GM12873 (cell line): ENCODE measurements around the gene GTF2F2.

ENCODE experiments used
- CTCF ChIP-seq: IDR thresholded peaks from 2 replicates; pipeline ENCODE4 v1.5.1; 2012; ENCODE audit warnings: low read depth, mild to moderate bottlenecking, moderate library complexity, low read length, control low read depth; ENCODE audit not compliant: insufficient read depth; ENCODE audit errors: missing control alignments

GTF2F2 gene

DNA sequence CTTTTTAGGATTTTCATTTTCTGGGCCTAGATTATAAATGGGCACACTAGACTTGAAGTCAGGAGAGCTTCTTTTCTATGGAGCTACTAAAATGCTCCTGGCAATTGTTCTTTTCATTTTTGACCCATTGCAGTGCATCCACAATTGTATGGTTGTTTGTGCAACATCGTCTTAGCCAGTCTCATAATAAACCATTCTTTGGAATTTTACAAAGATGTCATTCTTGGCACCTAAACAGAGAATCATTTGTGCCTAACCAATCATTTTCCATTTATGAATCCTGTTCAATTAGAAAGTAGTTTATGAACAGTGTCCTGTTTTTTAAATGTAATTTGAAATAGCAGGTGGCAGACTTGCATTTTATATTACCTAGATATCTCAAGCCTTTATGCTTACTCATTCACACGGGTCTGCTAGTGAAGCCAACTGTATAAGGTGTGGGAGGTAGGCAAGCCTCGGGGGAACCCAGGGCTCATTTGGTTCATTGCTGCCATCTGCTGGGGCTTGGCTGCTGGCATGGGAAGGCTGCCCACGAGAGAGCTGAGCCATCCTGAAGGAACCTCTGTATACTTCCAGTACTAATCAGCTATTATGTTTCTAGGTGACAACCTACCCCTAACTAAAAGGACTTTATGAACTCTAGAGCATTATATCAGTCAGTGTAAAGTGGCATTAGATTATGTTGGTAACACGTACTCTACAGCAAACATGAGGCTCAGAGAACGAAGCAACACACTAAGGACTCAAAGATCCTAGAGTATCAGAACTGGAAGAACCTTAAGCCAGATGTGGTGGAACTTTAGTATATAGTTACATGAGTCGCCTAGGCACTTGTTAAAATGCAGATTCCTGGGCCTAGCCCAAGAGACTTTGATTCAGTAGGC, 160.7 kb downstream of the GTF2F2 start:
- TF ChIP-seq CTCF = peak; percentile 79

GRCh38 chr13:45282994-45283393, 162.7 kb downstream of the GTF2F2 start:
- no peak for TF ChIP-seq CTCF

DNA sequence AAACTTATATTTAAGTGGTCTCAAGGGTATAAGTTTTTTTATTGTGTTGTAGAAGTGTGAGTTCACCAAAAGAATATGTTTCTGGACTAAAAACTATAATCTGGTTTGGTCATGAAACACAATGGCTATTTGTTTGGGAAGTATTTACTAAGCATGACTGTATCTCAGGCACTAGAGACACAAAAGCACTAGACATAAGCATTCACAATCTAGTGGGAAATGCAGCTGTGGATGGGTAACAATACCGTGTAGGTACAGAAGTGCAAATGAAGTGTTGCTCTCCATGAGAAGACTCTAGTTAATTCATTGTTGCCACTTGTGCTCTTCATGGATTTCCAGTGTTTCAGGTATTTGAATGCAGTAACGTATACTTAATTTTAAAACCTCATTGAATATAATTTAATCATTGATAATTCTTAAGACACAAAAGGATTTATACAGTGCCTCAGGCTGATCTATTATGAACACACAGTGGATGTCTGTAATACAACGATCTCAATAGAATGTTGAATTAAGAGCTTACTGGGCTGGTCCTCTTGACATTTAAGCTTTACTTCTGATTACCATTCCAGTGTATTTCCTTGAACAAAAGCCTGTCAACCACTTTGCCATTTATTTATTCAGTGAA, 169.7 kb downstream of the GTF2F2 start:
- TF ChIP-seq CTCF = no peak

GRCh38 chr13:45292176-45292575, 171.9 kb downstream of the GTF2F2 start:
- TF ChIP-seq CTCF = no peak

DNA sequence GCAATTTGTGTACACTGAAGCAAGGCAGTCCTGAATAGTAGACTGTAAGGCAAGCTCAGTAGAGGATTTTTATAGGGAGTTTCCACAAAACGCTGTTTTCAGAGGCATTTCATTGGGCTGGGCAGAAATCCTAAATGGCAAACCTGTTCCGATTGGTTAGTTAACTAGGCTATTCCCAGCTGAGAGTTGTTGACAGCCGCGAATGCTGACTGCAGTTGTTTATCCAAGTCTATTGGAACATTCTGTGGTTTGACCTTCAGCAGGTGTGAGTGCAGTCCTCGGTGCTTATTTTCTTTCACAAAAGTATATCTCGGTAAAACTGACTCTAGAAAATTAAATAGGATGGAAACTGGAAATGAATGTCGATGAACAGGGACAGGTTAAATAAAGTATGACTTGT, 175.2 kb downstream of the GTF2F2 start:
- no peak for TF ChIP-seq CTCF

- no peak for TF ChIP-seq CTCF
Observed at GRCh38 chr13:45296259-45296658, 175.9 kb downstream of the GTF2F2 start.

DNA sequence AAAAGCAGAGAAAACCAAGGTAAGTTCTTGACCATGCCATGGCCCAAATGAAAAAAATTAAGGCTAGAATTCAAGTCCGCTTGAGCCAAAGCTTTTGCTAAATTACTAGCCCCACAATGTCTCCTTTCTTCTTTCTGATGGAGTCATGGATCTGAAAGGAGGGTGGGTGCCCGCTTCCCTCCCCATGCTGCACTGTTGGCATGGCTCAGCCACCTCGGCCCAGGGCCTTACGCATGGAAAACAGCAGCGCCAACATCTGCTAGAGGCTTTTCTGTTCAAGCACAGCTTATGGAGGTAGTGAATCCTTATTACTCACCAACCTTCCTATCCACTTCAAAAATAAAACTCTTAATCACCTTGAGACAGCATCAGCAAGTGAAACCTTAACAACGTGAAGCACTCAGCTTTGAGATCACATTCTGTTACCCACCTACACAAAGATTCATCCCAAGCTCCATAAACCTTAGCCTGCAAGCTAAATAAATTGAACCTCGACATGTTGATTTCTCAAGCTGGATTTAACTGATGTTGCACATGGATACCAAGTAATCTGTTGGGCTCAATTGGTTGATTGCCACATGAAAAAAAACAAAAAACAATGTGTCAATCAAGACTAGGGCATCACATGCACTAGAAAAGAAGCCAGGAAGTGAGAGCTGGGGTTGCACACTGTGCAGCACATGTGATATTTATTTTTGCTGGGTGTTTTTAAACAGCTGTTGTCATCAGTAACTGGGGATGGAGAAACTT, 177.3 kb downstream of the GTF2F2 start:
- no peak for TF ChIP-seq CTCF
